GM23248 (cell line): Measurements from ENCODE around the gene DDX31. TPM values are rescaled to one million over a fixed set of nuclear protein-coding genes. Genes with fewer than 3 reads are reported as not detected.

Experiments
- DNase-seq: peaks from one replicate; pipeline ENCODE4 v3.0.0-alpha.2; 2015
- H2AFZ ChIP-seq: fragments of 200-600 bp; sonication (generic); 2 replicates; pipeline ENCODE4 v1.6.1; 2016; ENCODE audit warnings: antibody characterized with exemption
- H3F3A ChIP-seq: fragments of 200-600 bp; sonication (generic); 2 replicates; pipeline ENCODE4 v1.6.1; 2016; ENCODE audit warnings: mild to moderate bottlenecking, antibody characterized with exemption, mixed run types; ENCODE audit not compliant: insufficient read depth
- H3K27ac ChIP-seq: fragments of 200-600 bp; sonication (generic); 2 replicates; pipeline ENCODE4 v1.5.1; 2016; ENCODE audit warnings: mild to moderate bottlenecking
- H3K27me3 ChIP-seq: fragments of 200-600 bp; sonication (generic); replicated peaks from 2 replicates; pipeline ENCODE4 v1.6.1; 2016; ENCODE audit warnings: mild to moderate bottlenecking; ENCODE audit not compliant: insufficient read depth
- H3K36me3 ChIP-seq: fragments of 200-600 bp; sonication (generic); 2 replicates; pipeline ENCODE4 v1.6.1; 2016; ENCODE audit warnings: low read depth, mild to moderate bottlenecking
- H3K4me1 ChIP-seq: fragments of 200-600 bp; sonication (generic); 2 replicates; pipeline ENCODE4 v1.6.1; 2016; ENCODE audit warnings: mild to moderate bottlenecking; ENCODE audit not compliant: insufficient read depth
- H3K4me2 ChIP-seq: fragments of 200-600 bp; sonication (generic); one replicate; pipeline ENCODE4 v1.6.1; 2016; ENCODE audit warnings: mild to moderate bottlenecking; ENCODE audit not compliant: unreplicated experiment
- H3K4me3 ChIP-seq: fragments of 200-600 bp; sonication (generic); 2 replicates; pipeline ENCODE4 v1.5.1; 2016; ENCODE audit warnings: mild to moderate bottlenecking
- H3K79me2 ChIP-seq: fragments of 200-600 bp; sonication (generic); 2 replicates; pipeline ENCODE4 v1.6.1; 2016; ENCODE audit warnings: mild to moderate bottlenecking; ENCODE audit not compliant: insufficient read depth
- H3K9ac ChIP-seq: fragments of 200-600 bp; sonication (generic); 2 replicates; pipeline ENCODE4 v1.6.1; 2016; ENCODE audit warnings: mild to moderate bottlenecking
- H3K9me2 ChIP-seq: fragments of 200-600 bp; sonication (generic); 2 replicates; pipeline ENCODE4 v1.6.1; 2016; ENCODE audit warnings: mixed run types, mild to moderate bottlenecking, moderate library complexity; ENCODE audit not compliant: insufficient read depth
- H3K9me3 ChIP-seq: fragments of 200-600 bp; sonication (generic); one replicate; pipeline ENCODE4 v1.6.1; 2017; ENCODE audit warnings: low read depth
- H4K20me1 ChIP-seq: fragments of 200-600 bp; sonication (generic); 2 replicates; pipeline ENCODE4 v1.6.0; 2016; ENCODE audit not compliant: insufficient read depth
- EZH2 ChIP-seq: fragments of 200-600 bp; sonication (generic); IDR thresholded peaks from 2 replicates; pipeline ENCODE4 v1.6.1; 2018; ENCODE audit warnings: antibody characterized with exemption, mild to moderate bottlenecking; ENCODE audit not compliant: insufficient read depth, poor library complexity, severe bottlenecking
- EZH2phosphoT487 ChIP-seq: fragments of 200-600 bp; sonication (generic); IDR thresholded peaks from 2 replicates; pipeline ENCODE4 v1.6.1; 2018; ENCODE audit warnings: antibody characterized with exemption, moderate library complexity, mild to moderate bottlenecking, low read depth; ENCODE audit not compliant: insufficient read depth
- WGBS, 2 experiments: methylation state at CpG; one replicate each; pipeline ENCODE4 v1.1.6; 2015 to 2017; ENCODE audit warnings: low lambda C conversion rate in 2 of 2, low coverage in 1 of 2; ENCODE audit errors: missing lambda C conversion rate in 2 of 2; 5-methylcytosine and 5-hydroxymethylcytosine counted together
- in situ Hi-C: fragments of 300-500 bp; cut with MboI; formaldehyde crosslinking; loops from 2 replicates; pipeline ENCODE4 v1.15.0; 2020
- polyA plus RNA-seq: library from polyadenylated mRNA; unstranded; fragments of >200 nt; fragmentation: Nextera tagmentation; extraction: Ambion mirVana; gene quantifications from 2 replicates; pipeline ENCODE4 v1.2.1, GENCODE V29; 2016
- total RNA-seq: library from RNA; depleted of rRNA; stranded (reverse); fragments of >200 nt; shearing (Covaris generic); gene quantifications from 2 replicates; pipeline ENCODE4 v1.2.3, GENCODE V29; 2014

Gene DDX31
- total and polyA plus RNA-seq, 2 experiments from 2014 or later = 8.2 to 11.0 TPM

DNA sequence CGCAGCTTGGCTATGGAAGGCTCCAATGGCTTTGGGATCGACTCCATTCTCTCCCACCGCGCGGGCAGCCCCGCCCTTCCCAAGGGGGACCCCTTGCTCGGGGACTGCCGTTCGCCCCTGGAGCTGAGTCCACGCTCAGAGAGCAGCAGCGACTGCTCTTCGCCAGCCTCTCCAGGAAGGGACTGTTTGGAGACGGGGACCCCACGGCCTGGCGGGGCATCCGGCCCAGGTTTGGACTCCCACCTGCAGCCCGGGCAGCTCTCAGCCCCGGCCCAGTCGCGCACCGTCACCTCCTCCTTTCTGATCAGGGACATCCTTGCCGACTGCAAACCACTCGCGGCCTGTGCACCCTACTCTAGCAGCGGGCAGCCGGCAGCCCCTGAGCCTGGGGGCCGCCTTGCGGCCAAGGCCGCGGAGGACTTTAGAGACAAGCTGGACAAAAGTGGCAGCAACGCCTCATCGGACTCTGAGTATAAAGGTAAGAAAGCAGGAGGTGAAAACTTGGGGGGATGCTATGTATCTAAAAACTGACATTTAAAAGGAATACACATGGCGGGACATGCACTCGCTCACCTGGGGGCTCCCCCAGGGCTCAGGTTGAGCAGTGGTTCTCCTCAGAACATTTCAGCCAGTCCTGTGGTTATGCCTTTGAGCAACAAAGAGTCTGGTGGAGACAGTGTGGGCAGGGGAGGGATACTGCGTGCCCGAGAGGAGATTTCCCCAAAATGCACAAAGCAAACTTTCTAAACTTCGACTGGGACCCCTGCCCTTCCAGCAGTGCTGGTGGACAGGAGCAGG, 86.8 kb downstream of the DDX31 start:
- no peak for DNase-seq
- Histone ChIP-seq H3K79me2 (no peaks in the 10 kb centered on the region), H3K27me3 (peaks cover 91% of the 10 kb centered on the region), H3K9me2 (no peaks in the 10 kb centered on the region), H4K20me1 (no peaks in the 10 kb centered on the region), H3K4me3 (no peak overlapping the region), H2AFZ (no peak overlapping the region), H3K27ac (no peak overlapping the region), H3K4me1 (no peaks in the 10 kb centered on the region), H3F3A (no peaks in the 10 kb centered on the region), H3K9me3 (no peaks in the 10 kb centered on the region), H3K4me2 (no peak overlapping the region), H3K9ac (no peak overlapping the region), H3K36me3 (no peaks in the 10 kb centered on the region)
- whole genome bisulfite sequencing, 2 experiments = 16 to 21% methylated on average over 27 to 34 of the region's 37 CpGs
- no peak for TF ChIP-seq EZH2
- TF ChIP-seq EZH2phosphoT487 = no peak
- in situ Hi-C loops = no loop called here

DNA sequence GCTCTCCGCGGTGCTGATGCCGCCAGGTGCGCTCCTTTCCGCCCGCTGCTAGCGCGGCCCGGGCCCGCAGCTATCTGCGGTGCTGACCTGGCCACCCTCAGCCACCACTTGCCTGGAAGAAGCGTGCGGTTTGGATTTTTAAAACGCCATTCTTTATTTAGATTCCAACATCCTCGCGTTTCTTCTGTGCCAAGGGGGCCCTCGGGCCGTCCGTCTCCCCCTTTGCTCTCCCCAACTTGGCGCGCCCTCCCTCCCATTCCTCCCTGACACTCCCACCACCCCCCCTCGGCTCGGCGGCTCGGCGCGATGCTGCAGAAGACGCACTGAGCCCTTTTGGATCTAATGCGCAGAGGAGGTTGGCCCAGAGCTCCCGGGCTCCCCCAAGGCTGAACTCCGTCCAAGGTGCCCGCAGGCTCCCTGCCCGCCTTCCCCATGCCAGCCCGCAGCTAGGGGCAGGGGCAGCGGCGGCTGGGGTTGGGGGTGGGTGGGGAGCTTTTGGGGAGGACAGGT, 87.5 kb downstream of the DDX31 start, which contains the start of gene BARHL1:
Gene BARHL1 (plus strand): TSS at position 331 of the 510 bp plus-strand sequence. CDS start 192 bp downstream, outside the sequence.
- no peaks in the 10 kb centered on the region for H3K36me3 ChIP-seq
- no peaks in the 10 kb centered on the region for H3K9me3 ChIP-seq
- no peak within 1 kb of the TSS for H3K9ac ChIP-seq
- no peaks in the 10 kb centered on the region for H3K4me1 ChIP-seq
- in situ Hi-C loops = no loop called here
- DNase-seq = no peak
- H3F3A ChIP-seq = no peaks in the 10 kb centered on the region
- peak within 1 kb of the TSS; percentile 62 for H3K4me2 ChIP-seq
- no peak within 1 kb of the TSS for H3K27ac ChIP-seq
- no peak within 1 kb of the TSS for H2AFZ ChIP-seq
- peaks cover 89% of the 10 kb centered on the region for H3K27me3 ChIP-seq
- H3K79me2 ChIP-seq = no peaks in the 10 kb centered on the region
- no peaks in the 10 kb centered on the region for H4K20me1 ChIP-seq
- 7 to 8% methylated on average over 32 to 36 of the region's 36 CpGs for WGBS, 2 experiments
- no peaks in the 10 kb centered on the region for H3K9me2 ChIP-seq
- H3K4me3 ChIP-seq = peak within 1 kb of the TSS; percentile 45
- TF ChIP-seq EZH2 (no peak), EZH2phosphoT487 (no peak)

DNA sequence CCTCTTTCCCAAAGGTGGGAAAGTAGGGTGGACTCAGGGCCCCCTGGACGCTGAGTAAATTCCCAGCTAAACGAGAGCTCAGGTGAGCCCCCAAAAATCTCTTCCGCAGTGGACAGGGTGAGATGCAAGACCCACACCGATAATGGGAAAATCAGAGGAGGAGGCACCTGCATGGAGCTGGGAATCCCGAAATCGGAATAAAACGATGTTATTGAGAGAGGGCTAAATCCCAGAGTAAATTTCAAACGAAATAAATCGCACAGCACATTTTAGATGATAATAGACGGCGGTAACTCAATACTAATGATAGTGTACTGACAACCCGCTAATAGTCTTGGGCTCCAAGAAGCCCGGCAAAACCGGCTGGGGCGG, 90.4 kb downstream of the DDX31 start:
- peak; percentile 85; the same call in 1 of the 2 replicates for TF ChIP-seq EZH2phosphoT487
- TF ChIP-seq EZH2 = peak; percentile 83
- no peaks in the 10 kb centered on the region for H3K9me3 ChIP-seq
- in situ Hi-C loops = loop anchor here (10.0 kb wide), 1 partner anchor 165 kb away; the partner anchor contains the start of gene CFAP77
- H4K20me1 ChIP-seq = no peaks in the 10 kb centered on the region
- no peaks in the 10 kb centered on the region for H3F3A ChIP-seq
- H3K27ac ChIP-seq = no peak overlapping the region
- no peak overlapping the region for H3K4me3 ChIP-seq
- 9 to 13% methylated on average over 15 of the region's 15 CpGs for WGBS, 2 experiments
- no peaks in the 10 kb centered on the region for H3K79me2 ChIP-seq
- H3K36me3 ChIP-seq = no peaks in the 10 kb centered on the region
- H3K9me2 ChIP-seq = no peaks in the 10 kb centered on the region
- no peak overlapping the region for H3K9ac ChIP-seq
- H3K27me3 ChIP-seq = peaks cover 71% of the 10 kb centered on the region
- H3K4me1 ChIP-seq = no peaks in the 10 kb centered on the region
- H2AFZ ChIP-seq = no peak overlapping the region
- DNase-seq = no peak
- H3K4me2 ChIP-seq = no peak overlapping the region

DNA sequence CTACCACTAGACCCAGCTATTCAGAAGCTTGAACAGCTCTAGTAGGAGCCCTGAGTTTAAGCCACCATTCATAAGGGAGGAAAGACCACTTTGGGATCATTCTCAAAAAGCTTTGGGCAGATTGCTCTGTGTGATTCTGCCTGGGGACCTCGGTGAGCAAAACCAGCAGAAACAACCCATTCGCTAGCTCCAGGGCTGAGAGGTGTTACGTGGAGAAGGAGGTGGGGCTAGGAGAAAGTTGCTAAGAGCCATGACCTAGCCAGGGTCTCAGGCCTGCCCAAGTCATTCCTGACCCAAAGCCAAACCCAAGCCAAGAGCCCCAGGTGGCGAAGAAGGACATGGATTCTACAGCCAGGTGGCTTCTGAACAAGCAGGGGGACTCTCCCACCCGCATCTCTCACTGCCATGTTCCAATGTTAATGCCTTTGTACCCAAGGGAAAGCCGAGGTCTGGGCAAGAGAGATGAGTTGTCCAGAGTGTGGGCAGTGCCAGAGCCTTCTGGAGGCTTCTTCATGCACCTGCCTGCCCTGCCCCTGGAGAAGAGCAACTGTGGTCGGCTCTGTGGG, 91.3 kb downstream of the DDX31 start:
- in situ Hi-C loops = loop anchor here (10.0 kb wide), 1 partner anchor 164 kb away; the partner anchor contains the start of gene CFAP77
- Histone ChIP-seq H3K9me2 (no peaks in the 10 kb centered on the region), H3K9me3 (no peaks in the 10 kb centered on the region), H3K4me3 (no peak overlapping the region), H3K27ac (no peak overlapping the region), H3K36me3 (no peaks in the 10 kb centered on the region), H3F3A (no peaks in the 10 kb centered on the region), H3K4me2 (no peak overlapping the region), H3K9ac (no peak overlapping the region), H3K4me1 (no peaks in the 10 kb centered on the region), H3K79me2 (no peaks in the 10 kb centered on the region), H3K27me3 (peaks cover 64% of the 10 kb centered on the region), H2AFZ (no peak overlapping the region), H4K20me1 (no peaks in the 10 kb centered on the region)
- WGBS, 2 experiments = 41 to 45% methylated on average over 7 of the region's 7 CpGs
- TF ChIP-seq EZH2 (no peak), EZH2phosphoT487 (no peak)
- DNase-seq = no peak
